Forelimb muscle (tissue), 1 donor: ENCODE data around the gene ANAPC2. TPM values are rescaled to one million over a fixed set of nuclear protein-coding genes. Genes with fewer than 3 reads are reported as not detected.

ENCODE experiments used
- DNase-seq: peaks from one replicate; pipeline ENCODE4 v3.0.0-alpha.2; 2013; ENCODE audit warnings: low read depth
- polyA plus RNA-seq: library from polyadenylated mRNA; unstranded; fragments of 120-200 nt; gene quantifications from one replicate; pipeline ENCODE4 v1.2.1, GENCODE V29; 2013; ENCODE audit not compliant: insufficient read length

The ANAPC2 gene
- polyA plus RNA-seq, 1 donor = 30.4 TPM

DNA sequence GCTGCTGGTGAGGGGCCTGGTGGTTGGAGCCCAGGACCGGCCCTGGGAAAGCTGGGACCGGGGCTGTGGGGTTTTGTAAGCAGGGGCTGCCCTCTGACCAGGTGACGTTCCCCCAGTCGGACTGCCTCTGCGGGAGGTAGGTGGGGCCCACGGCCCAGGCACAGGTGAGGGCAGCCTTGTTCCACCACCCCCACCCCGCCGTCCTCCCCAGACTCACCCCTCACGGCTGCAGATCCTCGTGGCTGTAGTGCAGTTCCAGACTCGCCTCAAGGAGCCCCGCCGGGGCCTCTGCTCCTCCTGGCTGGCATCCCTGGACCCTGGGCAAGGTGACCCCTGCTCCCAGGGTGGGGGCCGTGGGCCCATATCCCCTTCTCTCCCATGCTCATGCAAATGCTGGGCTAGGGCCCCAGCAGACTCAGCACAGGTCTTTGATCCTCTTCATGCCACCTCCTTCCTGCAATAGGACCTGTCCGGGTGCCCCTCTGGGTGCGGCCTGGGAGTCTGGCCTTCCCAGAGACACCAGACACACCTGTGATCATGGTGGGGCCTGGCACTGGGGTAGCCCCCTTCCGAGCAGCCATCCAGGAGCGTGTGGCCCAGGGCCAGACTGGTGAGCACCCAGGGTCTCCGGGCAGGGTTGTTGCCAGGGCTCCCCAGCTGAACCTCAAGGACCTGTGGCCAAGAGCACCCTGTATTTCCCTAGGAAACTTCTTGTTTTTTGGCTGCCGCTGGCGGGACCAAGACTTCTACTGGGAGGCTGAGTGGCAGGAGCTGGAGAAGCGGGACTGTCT lies 27.0 kb upstream of the ANAPC2 start:
- no peak for DNase-seq

- DNase-seq = no peak
Observed at GRCh38 chr9:137214620-137215019, 26.3 kb upstream of the ANAPC2 start.

- DNase-seq = no peak
Observed at GRCh38 chr9:137213160-137214060, 25.1 kb upstream of the ANAPC2 start.

DNA sequence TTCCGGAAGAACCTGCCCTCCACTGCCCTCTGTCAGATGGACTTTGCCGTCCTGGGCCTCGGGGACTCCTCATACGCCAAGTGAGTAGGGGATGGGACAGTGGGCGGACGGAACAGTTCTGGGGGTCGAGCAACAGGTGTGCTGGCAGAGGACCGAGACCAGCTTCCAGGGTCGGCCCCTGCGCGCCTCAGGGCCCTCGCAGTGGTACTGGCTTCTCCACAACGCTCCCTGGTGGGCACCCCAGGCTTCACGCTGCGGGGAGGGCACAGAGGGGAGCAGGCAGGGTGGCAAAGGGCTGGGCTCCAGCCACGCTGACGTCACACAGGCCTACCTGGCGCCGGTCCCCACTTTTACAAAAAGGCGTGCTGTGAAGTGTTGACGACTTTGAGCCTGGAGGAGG lies 24.2 kb upstream of the ANAPC2 start:
- no peak for DNase-seq

DNA sequence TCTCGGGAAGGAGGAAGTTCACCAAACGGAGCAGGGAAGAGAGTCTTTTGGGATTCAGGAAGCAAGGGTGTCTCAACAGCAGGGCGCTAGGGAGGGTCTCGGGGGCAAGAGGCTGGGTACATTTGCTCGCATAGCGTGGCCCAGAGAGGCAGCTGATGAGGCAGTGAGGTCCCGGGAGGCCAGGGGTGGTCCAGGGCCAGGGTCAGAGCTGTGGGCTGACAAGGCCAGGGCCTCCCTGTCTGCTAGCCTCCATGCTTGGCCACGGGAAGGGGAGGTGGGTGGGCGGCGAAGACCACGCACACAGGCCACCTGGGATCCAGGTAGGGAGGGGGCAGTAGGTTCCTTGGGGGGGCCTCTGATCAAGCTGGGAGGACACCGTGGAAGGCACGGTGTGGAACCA lies 23.2 kb upstream of the ANAPC2 start:
- DNase-seq = no peak

GRCh38 chr9:137206602-137207001 lies 18.2 kb upstream of the ANAPC2 start:
- DNase-seq = no peak

DNA sequence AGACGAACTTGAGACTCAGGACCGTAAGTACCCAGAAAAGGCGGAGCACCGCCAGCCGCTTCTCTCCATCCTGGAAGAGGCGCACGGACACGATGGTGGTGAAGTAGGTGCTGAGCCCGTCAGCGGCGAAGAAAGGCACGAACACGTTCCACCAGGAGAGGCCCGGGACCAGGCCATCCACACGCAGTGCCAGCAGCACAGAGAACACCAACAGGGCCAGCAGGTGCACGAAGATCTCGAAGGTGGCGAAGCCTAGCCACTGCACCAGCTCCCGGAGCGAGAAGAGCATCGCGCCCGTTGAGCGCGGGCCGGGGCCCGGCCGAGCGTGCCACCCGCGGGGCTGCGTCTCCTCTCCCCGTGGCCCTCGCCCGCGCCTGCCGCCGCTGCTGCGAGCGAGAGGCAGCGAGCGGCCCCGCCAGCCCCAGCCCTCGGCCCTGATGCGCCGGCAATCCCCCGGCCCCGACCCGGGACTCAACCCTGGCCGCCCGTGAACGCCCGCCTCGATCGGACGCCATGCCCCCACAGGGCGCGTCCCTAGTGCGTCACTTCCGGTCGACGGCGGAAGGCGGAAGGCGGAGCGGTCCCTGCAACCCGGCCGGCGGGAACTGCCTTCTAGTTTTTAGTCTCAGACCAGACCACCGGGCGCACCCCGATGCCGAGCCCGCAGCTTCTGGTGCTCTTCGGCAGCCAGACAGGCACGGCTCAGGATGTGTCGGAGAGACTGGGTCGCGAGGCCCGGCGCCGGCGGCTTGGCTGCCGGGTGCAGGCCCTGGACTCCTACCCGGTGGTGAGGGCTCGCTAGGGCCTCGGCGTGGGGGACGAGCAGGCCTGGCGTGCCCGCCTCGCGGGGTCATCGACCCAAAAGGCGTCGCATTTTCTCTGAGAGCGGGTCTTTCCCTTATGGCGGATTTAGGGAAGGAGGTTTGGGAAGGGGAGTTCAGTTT lies 17.0 kb upstream of the ANAPC2 start, which contains the start of the genes NDOR1 and TMEM203:
Gene NDOR1 (plus strand): TSS at position 575 of the 944 bp plus-strand sequence. CDS start 78 bp downstream, at position 653.
Gene TMEM203 (minus strand): TSS at position 523 of the 944 bp plus-strand sequence. CDS start 234 bp downstream, at position 289.
- peak; percentile 56 for DNase-seq

DNA sequence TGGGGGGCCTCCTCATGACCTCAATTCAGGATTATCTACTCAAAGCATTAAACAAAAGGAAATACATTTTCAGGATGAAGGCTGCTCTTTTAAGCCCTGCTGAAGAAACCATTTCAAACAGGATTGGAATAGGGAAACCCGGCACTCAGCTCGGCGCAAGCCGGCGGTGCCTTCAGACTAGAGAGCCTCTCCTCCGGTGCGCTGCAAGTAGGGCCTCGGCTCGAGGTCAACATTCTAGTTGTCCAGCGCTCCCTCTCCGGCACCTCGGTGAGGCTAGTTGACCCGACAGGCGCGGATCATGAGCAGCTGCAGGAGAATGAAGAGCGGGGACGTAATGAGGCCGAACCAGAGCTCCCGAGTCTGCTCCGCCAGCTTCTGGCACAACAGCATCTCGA lies 16.4 kb upstream of the ANAPC2 start:
- DNase-seq = no peak

- DNase-seq = no peak
Observed at GRCh38 chr9:137202966-137203365, 14.6 kb upstream of the ANAPC2 start.

GRCh38 chr9:137201205-137201868 lies 13.0 kb upstream of the ANAPC2 start:
- DNase-seq = no peak

DNA sequence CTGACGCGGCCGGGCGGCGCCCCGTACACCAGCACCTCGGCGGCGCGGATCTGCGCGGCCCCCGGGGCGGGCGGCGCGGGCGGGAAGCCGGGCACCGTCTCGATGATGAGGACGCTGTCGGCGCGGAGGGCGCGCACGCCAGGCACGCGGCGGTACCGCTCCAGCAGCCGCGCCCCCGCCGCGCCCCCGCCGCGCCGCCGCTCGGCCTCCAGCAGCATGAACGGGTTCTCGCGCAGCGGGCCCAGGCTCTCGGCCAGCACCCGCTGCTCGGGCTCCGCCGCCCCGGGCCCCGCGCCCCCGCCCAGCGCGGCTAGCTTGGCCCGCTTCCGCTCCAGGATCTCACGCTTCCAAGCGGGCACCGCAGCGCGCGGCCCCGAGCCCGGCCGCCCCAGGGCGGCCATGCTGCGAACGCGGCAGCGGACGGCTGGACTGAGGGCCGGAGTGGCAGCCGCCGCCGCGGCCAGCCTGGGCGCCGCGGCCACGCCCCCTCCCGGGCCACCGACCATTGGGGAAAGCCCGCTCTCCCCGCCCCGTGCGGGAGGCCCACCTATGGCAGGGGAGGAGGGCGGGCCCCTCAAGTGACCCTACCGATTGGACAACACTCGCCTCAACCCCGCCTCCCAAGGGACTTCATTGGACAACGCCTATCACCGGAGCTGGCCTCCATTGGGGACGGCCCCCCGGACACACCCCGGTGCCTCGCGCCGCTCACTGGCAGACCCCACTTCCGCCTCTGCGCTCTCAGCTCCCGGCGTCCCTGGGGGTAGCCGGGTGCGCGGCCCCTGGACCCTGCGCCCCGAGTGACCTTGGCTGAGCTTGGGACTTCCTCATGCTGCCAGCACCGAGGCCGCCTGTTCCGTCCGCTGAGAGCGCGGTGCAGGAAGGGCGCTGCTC lies 12.2 kb upstream of the ANAPC2 start, which contains the start of gene TPRN:
Gene TPRN (minus strand): TSS at position 431 of the 894 bp plus-strand sequence. CDS start 30 bp downstream, at position 401.
- DNase-seq = peak; percentile 89

DNA sequence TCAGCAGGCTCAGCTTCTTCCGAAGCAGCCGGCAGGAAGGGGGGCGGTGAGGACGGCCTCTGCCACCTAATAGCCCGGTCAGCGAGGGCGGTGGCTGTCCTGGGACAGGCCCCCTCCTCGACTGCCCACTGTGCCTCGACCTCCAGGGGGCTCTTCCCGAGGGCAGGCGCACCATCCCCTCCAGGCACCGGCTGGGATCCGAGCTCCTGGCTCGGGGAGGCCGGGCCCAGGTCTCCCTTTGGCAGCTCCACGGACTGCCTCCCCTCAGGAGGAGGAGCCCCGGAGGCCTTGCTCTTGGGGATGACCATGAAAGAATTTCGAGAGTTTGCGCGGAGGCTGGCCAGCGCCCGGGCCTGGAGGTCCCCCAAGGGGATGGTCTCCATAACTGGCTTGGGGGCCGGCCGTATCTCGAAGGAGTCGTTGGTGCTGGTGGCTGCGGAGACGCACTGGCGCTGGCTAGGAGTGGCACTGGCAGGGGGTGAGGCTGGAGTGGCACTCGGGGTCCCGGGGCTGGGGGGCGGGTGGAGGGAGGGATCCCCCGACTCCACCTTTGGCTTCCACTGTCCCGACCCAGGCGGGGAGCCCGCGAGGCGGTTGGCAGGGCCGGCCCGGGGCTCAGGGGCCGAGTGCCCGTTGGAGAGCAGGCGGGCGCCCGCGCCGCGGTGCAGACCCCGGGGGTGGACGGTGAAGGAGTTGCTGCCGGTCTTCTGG lies 11.2 kb upstream of the ANAPC2 start:
- DNase-seq = no peak

- no peak for DNase-seq
Observed at GRCh38 chr9:137198902-137199283, 10.5 kb upstream of the ANAPC2 start.

GRCh38 chr9:137198051-137198901 lies 9.9 kb upstream of the ANAPC2 start:
- no peak for DNase-seq

DNA sequence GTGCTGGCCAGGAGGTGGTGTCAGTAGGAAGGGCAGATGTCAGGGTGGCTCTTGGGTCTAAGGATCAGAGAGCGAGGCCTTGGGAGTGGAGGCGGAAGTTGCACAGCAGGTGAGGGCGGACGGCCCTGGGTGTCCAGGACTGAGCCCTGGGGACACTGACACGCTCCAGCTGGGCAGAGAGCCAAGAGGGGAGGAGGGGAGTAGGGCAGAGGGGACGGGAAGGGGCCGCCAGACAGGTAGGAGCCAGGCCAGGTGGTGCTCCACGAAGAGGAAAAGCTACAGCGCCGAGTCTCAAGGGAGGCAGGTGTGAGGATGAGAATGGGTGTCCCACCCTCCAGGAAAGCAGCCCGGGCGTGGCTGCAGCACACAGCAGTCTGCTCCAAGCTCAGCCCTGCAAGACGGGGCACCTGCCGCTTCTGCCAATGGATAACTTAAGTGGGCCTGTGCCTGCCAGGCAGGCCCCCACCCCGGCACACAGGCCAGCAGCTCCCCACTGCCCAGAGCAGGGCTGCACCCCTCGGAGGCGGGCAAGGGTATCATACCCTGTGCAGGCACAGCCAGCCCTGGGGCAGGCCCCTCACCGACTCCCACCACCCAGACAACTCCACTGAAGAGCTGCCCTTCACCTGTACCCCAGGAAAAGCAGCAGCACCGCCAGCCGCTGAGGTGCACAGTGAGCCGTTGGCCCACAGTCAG lies 7.3 kb upstream of the ANAPC2 start:
- DNase-seq = no peak

- no peak for DNase-seq
Observed at GRCh38 chr9:137194909-137195308, 6.5 kb upstream of the ANAPC2 start.

- no peak for DNase-seq
Observed at GRCh38 chr9:137194388-137194787, 6.0 kb upstream of the ANAPC2 start.
